ES-I3 (cell line): ENCODE data around the gene SCNN1A.

ENCODE experiments used
- H3K36me3 ChIP-seq: 2 replicates; pipeline ENCODE4 v1.6.1; 2013; ENCODE audit warnings: mild to moderate bottlenecking, low read length, control low read depth, moderate library complexity; ENCODE audit not compliant: insufficient read depth
- H3K4me1 ChIP-seq: 2 replicates; pipeline ENCODE4 v1.6.1; 2013; ENCODE audit warnings: mild to moderate bottlenecking, control low read depth, low read length; ENCODE audit not compliant: insufficient read depth
- H3K9ac ChIP-seq: 2 replicates; pipeline ENCODE4 v1.6.1; 2013; ENCODE audit warnings: low read depth, mild to moderate bottlenecking, low read length, moderate library complexity
- H3K9me3 ChIP-seq: 2 replicates; pipeline ENCODE4 v1.6.1; 2013; ENCODE audit warnings: mild to moderate bottlenecking, low read length, moderate library complexity; ENCODE audit not compliant: control insufficient read depth, insufficient read depth

SCNN1A gene

DNA sequence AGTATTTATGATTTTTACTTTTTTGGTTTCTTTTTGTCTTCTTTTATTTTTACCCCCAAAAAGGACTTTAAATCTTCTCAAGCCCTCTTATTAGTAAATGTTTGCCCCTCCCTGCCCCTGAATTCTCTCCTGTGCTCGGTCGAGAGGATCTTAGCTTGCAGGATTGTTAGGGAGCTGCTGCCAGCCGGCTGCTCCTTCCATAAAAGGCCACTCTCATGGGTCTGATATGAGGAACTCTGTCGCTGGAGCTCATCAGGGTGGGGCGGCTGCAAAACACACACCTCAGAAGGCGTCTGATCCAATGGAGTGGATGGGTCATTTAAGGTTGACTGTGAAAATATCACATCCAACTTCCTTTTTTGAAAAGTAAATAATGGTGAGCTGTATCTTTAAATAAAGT lies 17.1 kb upstream of the SCNN1A start:
- no peaks in the 10 kb centered on the region for H3K9me3 ChIP-seq
- H3K9ac ChIP-seq = no peak overlapping the region
- peaks cover 13% of the 10 kb centered on the region for H3K4me1 ChIP-seq
- H3K36me3 ChIP-seq = no peaks in the 10 kb centered on the region

DNA sequence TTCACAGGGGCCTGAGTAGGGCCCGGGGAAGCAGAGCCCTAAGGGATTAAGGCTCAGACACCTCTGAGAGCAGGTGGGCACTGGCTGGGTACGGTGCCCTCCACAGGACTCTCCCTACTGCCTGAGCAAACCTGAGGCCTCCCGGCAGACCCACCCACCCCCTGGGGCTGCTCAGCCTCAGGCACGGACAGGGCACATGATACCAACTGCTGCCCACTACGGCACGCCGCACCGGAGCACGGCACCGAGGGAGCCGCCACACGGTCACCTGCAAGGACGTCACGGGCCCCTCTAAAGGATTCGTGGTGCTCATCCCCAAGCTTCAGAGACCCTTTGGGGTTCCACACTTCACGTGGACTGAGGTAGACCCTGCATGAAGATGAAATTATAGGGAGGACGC lies 15.7 kb upstream of the SCNN1A start:
- no peaks in the 10 kb centered on the region for H3K36me3 ChIP-seq
- no peak overlapping the region for H3K9ac ChIP-seq
- peaks cover 10% of the 10 kb centered on the region; the same call in 1 of the 2 replicates for H3K4me1 ChIP-seq
- H3K9me3 ChIP-seq = no peaks in the 10 kb centered on the region

DNA sequence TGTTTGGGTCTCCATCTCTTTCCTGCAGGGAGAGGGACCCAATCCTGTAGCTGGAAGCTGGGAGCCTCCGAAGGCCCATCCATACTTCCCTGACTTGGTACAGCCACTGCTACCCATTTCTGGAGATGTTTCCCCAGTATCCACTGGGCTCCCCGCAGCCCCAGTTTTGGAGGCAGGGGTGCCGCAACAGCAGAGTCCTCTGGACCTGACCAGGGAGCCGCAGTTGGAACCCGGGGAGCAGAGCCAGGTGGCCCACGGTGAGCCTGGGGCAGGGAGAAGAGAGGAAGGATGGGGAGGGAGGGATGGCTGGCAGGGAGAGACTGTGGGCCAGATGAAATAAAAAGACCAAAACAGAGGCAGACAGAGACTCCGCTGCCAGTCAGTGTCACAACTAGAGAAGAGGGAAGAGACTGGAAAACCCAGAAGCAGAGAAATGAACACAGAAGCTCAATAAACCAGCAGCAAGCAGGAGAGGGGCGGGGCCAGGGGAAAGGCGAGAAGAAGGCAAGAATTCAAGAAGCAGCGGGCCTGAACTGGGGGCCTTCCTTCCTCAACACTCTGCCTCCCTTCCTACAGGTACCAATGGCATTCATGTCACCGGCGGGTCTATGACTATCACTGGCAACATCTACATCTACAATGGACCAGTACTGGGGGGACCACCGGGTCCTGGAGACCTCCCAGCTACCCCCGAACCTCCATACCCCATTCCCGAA lies 14.9 kb upstream of the SCNN1A start:
- 0 out of 2 replicates have a peak, but pooled peaks cover 8% of the 10 kb centered on the region for H3K4me1 ChIP-seq
- no peak overlapping the region for H3K9ac ChIP-seq
- no peaks in the 10 kb centered on the region for H3K36me3 ChIP-seq
- H3K9me3 ChIP-seq = no peaks in the 10 kb centered on the region

DNA sequence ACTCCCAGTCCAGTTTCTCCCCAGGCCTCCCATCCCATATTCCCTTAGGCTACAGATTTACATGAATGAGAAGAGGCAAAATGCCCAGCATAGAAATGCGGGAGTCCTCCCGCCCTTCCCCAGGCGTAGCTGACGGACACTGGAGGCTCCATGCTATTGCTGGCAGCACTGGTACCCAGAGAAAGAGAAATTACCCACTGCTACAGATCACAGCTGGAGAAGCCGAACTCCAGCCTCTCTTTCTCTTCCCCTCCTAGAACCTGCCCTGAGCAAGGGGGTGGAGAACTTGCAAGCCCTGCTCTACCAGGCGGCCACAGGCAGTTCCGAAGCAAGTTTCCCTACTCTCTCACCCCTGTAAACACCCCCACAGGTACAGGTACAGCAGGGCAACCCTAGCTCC lies 12.2 kb upstream of the SCNN1A start:
- Histone ChIP-seq H3K36me3 (no peaks in the 10 kb centered on the region), H3K9me3 (no peaks in the 10 kb centered on the region), H3K4me1 (peaks cover 26% of the 10 kb centered on the region), H3K9ac (no peak overlapping the region)

DNA sequence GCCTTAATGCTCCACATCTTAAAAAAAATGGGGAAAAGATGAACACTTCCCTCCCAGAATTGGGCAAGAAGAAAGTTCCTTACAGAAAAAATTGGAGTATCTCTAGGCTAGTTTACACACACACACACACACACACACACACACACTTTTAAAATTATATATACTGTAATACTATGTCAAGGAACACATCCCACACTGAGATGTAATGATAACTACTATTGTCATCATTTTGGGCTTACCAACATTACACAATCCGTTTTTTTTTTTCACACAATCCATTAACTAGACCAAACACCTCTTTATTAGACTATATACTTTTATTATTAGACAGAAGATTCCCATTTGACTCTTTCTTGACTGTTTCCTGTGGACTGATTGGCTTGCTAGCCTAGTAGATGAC lies 11.1 kb upstream of the SCNN1A start:
- Histone ChIP-seq H3K4me1 (peaks cover 32% of the 10 kb centered on the region), H3K9ac (no peak overlapping the region), H3K9me3 (no peaks in the 10 kb centered on the region), H3K36me3 (no peaks in the 10 kb centered on the region)

DNA sequence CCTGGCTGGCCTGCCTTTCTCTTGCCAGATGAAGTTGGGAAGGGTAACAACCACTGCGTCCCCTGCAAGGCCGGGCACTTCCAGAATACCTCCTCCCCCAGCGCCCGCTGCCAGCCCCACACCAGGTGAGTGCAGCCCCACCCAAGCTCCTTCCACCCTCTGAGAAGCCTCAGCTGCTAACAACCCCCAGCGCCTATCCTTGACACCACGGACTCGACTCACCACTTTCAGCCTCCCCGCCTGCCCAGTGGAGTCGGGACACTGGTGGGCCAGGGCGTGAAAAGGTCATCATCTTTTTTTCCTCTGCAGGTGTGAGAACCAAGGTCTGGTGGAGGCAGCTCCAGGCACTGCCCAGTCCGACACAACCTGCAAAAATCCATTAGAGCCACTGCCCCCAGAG lies 10.7 kb upstream of the SCNN1A start:
- no peak overlapping the region for H3K9ac ChIP-seq
- H3K36me3 ChIP-seq = no peaks in the 10 kb centered on the region
- peaks cover 32% of the 10 kb centered on the region for H3K4me1 ChIP-seq
- H3K9me3 ChIP-seq = no peaks in the 10 kb centered on the region

DNA sequence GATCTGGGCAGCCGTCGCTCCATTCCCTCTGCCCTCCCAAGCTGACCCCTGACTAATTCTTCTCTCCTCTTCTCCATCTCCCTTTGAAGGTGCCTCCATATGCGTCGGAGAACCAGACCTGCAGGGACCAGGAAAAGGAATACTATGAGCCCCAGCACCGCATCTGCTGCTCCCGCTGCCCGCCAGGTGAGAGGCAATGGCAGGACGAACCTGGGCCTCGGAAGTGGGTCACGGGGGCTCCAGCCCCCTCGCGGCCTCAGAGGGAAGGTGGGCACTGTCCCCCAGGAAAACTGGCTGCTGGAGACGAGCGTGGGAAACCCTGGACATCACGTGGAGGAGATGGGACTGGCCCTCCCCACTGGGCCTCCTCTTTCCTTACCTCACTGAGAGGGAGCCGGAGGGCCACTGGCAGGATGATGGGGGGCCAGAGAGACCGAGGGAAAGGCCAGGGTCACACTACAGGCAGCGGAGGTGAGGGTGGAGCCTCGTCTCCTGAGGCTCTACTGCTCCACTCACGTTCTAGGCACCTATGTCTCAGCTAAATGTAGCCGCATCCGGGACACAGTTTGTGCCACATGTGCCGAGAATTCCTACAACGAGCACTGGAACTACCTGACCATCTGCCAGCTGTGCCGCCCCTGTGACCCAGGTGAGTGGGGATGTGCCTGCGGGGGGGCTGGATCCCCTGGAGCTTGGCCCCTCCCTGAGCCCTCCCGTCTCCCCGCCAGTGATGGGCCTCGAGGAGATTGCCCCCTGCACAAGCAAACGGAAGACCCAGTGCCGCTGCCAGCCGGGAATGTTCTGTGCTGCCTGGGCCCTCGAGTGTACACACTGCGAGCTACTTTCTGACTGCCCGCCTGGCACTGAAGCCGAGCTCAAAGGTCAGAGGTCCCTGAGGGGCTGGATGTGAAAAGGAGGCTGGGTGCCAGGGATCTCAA lies 9.4 kb upstream of the SCNN1A start:
- peaks cover 32% of the 10 kb centered on the region for H3K4me1 ChIP-seq
- no peaks in the 10 kb centered on the region for H3K9me3 ChIP-seq
- no peaks in the 10 kb centered on the region for H3K36me3 ChIP-seq
- H3K9ac ChIP-seq = peak overlapping the region; percentile 24; the same call in 1 of the 2 replicates

DNA sequence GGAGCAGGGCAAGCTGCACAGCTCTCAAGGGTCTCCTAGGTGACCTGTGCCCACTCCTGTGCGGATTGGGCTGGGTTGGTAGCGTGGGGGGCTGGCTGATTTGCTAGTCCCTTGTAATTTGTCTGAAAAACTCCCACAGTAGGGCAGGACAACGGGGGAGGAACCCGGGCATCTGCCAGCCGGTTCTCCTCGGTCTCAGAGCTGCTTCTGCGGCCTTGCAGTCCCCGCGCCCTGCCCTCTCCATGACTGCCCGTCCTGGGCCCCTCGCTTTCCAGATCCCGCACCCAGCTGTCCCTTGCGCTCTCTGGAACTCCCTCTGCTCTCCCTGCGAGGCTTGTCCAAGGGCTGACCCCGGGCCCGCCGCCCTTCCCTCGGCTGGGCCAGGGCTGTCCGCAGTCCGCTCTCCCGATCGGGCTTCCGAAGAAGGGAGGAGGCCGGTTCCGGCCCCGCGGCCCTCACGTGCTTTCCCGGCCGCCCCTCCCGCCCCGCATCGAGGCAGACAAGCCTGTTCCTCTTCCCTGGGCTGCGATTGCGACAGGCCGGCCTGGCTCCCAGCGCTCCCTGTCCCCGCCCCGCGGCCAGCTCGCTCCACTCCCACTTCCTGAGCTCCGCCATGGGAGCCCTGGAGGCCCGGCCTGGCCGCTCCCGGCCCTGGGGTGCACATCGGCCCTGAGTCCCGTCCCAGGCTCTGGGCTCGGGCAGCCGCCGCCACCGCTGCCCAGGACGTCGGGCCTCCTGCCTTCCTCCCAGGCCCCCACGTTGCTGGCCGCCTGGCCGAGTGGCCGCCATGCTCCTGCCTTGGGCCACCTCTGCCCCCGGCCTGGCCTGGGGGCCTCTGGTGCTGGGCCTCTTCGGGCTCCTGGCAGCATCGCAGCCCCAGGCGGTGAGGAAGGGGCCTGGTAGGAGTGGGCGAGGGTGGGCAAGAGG lies 8.5 kb upstream of the SCNN1A start, which contains the start of gene LTBR:
TSS of gene LTBR (plus strand) at position 591 of the 927 bp plus-strand sequence. CDS start at position 788, 197 bp downstream.
- H3K4me1 ChIP-seq = peaks cover 32% of the 10 kb centered on the region
- H3K9ac ChIP-seq = peak within 1 kb of the TSS; percentile 24
- no peaks in the 10 kb centered on the region for H3K36me3 ChIP-seq
- no peaks in the 10 kb centered on the region for H3K9me3 ChIP-seq

DNA sequence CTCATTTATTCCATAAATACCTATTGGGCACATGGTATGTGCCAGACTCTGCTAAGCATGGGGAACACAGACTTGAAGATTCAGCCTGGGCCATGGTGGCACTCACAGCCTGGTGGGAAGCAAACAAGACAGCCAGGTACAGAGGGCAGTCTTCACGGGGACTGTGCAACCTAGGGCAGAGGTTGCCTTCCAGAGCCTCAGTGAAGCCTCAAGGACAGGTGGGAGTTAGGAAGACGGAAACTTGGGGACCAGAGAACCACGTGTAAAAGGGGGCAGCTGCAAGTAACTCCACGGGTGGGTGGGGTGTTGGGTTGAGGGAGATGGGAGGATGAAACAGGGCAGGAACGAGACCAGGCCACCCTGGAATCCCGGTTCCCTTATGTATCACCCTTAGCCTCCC lies 7.6 kb upstream of the SCNN1A start:
- H3K9ac ChIP-seq = no peak overlapping the region

DNA sequence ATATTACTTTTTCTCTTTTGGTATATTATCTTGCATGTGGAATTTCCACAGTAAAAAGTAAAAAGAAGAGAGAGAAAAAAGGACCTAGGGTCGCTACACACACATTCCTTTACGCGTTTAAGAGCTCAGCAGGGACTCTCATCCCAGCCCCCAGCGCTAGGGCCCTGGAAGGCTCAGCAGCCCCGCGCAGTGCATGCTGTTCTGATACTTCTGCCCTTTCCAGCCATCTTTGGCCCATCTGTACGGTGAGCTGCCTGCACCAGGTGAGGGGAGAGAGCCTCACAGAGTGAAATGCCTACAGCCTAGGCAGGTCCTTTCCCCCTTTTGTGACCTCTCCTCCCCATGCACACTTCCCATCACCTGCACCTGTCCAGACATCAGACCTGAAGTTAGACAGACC lies 7.0 kb upstream of the SCNN1A start:
- Histone ChIP-seq H3K36me3 (no peaks in the 10 kb centered on the region), H3K4me1 (peaks cover 30% of the 10 kb centered on the region), H3K9me3 (no peaks in the 10 kb centered on the region), H3K9ac (no peak overlapping the region)

More for the DNA sequence above, 7.6 kb upstream of the SCNN1A start:
- Histone ChIP-seq H3K36me3 (no peaks in the 10 kb centered on the region), H3K9me3 (no peaks in the 10 kb centered on the region), H3K4me1 (peaks cover 32% of the 10 kb centered on the region)

DNA sequence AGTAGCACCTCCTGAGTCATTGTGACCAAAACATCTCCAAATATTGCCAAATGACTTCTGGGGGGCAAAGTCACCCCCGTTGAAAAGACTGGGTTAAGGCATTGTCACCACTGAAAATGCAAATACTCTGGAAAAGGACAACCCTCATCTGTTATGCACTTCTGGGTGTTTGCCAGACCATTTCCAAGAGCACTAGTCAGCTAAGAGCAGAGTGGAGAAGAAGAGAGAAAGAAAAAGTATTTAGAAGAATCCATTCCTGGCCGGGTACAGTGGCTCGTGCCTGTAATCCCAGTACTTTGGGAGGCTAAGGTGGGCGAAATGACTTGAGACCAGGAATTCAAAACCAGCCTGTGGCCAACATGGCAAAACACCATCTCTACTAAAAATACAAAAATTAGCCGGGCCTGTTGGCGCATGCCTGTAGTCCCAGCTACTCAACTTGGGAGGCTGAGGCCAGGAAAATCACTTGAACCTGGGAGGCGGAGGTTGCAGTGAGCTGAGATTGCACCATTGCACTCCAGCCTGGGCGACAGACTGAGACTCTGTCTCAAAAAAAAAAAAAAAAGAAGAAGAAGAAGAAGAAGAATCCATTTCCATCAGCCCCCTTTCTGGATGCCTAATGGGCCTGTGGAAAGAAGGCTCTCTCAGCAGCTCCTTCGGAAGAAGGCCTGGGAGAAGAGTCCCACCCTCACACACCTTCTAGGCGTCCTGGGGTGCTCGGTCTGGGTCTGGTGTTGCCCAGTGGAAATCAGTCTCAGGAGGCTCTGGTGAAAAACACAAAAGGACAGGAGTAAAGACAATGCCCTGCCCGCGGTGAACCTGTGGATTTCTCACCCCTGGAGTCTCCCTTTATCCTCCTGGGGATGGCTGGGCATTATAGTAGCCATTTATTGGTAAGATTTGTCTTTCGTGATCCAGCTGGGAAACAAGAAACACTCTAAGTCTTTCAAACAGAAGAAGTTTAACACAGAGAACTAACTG lies 5.1 kb upstream of the SCNN1A start:
- no peak overlapping the region for H3K9ac ChIP-seq
- peaks cover 39% of the 10 kb centered on the region for H3K4me1 ChIP-seq
- no peaks in the 10 kb centered on the region for H3K36me3 ChIP-seq
- H3K9me3 ChIP-seq = no peaks in the 10 kb centered on the region

DNA sequence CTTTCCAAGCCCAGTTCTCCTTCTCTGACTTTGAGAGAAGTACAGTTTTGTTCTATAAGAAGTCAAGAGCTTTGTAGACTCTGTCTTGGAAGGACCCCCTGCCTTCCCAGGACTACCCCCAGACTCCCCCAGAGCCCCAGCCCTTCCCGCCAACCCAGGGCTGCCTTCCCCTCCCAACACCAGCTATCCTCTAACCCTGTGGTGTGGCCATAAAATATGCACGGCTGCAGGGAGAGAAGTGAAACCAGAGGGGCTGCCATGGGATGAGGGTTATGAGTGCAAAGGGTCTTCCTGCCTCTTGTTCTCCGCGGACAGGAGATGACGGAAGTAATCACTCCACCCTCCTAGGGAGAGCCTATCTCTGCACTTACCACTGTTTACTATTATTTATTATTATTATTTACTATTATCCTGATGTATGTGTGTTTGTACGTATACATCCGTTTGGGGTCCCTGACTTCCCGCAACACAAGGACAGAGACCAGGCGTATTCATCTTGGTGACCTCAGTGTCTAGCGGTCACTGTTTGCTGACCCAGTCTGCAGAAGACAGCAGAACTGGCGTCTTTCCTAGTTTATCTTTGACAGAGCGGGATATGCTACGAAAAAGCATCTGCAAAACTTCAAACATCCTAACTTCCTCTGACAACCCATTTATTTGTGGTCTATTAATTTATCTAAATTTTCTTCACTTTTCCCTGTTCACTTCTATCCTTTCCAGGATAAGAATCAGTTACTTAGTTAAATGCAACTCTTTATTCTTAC lies 3.5 kb upstream of the SCNN1A start:
- H3K9ac ChIP-seq = no peak overlapping the region
- H3K4me1 ChIP-seq = peaks cover 36% of the 10 kb centered on the region
- no peaks in the 10 kb centered on the region for H3K9me3 ChIP-seq
- no peaks in the 10 kb centered on the region for H3K36me3 ChIP-seq

DNA sequence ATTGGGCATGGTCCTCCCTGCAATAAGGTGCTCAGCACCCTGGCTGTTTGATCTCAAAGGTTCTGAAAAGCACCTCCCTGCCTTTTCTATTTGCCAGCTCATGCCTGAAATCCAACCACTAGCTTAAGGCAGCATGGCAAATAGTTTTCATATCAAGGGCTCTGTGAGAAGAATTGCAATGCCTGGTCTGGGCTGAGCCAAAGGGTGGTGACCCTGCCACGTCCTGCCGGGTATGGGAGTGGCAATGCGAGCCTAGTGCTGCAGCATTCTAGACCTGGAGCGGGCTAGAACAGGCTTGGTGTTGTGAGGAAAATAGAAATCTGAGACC lies 2.3 kb upstream of the SCNN1A start:
- Histone ChIP-seq H3K9ac (no peak overlapping the region), H3K4me1 (peaks cover 31% of the 10 kb centered on the region), H3K36me3 (no peaks in the 10 kb centered on the region)

More for the DNA sequence above, 2.3 kb upstream of the SCNN1A start:
- no peaks in the 10 kb centered on the region for H3K9me3 ChIP-seq
